Head of caudate nucleus (tissue), 42 donors: ENCODE measurements around the gene ATRNL1.

Experiments used
- DNase-seq, 42 donors: peaks; one replicate each; pipeline versions ENCODE4 v3.0.0 to v3.0.0-alpha.2; 2020 to 2021; ENCODE audit warnings: mixed read lengths in 7 of 42
- intact Hi-C: fragments of 100-400 bp; cut with DNase I; formaldehyde crosslinking; loops from one replicate; pipeline ENCODE4 v1.15.0; 2022

ATRNL1 gene

DNA sequence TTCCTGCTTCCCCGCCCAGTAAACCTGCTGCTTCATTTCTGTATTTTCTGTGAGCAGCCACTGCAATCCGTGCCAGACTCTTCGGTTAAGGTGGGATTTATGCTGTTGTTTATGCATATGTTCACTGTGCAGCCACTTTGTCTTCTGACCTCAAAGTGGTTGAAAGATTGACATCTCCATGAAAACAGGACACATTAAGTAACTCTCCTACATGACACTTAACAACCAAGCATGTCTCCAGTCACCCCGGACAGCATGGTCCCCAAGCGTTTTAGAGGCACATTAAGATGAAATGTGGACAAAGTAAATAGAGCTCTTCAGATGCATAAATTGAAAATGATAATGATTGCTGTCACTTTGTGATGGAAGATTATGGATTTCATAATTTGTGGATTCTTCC, 758.5 kb downstream of the ATRNL1 start:
- DNase-seq = no peak
- intact Hi-C loops = no loop called here

DNA sequence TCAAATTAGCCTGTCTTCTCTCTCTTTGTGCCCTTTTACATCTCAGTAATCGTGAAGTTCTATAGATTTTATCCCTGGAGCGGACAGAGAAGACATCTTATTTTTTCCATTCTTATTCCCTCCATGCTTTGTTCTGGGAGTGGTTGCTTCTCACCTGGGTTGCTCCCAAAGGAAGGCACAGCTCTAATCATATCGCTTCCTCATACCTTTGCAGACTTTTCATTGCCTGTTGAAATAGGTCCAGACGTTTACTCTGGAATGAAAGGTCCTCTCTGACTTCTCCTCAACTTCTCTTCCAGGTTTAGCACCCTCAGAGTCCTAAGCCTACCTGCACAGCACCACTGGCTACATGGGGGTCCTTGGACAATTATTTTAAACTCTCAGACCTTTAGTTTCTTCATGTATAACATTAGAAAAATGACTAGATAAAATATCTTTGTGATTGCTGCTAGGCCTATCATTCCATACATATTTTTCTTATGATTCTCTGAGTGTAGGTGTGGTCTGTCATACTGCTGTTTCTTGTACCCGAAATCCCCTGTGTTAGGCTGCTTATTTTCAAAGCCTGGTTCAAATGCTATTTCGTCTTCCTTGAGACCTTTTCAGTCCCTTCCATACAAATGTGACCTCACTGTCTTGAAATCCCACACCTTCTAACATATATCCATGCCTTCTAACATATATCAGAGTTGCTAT, 761.7 kb downstream of the ATRNL1 start:
- intact Hi-C loops = no loop called here

DNA sequence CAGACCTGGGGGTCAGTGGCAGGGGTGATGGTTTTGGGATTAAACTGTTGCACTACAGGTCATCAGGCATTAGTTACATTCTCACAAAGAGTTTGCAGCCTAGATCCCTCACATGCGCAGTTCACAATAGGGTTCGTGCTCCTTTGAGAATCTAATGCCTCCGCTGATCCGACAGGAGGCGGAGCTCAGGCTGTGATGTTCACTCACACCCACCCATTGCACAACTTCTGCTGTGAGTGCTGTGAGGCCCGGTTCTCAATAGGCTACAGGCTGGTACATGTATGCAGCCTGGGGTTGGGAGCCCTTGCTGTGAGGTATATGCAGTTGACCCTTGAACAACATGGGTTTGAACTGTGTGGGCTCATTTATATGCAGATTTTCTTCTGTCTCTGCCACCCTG, 763.4 kb downstream of the ATRNL1 start:
- no peak for DNase-seq
- intact Hi-C loops = no loop called here

More for the DNA sequence above, 761.7 kb downstream of the ATRNL1 start:
- DNase-seq = no peak

DNA sequence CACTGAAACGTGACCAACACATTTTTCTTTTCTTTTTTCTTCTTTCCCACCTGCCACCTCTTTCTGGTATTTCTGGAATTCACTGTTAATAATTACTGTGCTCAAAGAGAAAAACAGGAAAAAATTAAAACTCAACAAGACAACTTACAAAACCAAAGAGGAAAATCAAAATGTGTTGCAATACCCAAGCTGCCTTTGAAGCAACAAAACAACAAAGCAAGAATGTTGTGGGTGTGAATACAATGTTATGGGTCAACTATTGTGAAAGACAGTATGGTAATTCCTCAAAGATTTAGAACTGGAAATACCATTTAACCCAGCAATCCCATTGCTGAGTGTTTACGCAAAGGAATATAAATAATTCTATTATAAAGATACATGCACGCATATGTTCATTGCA, 764.7 kb downstream of the ATRNL1 start:
- no peak for DNase-seq
- intact Hi-C loops = no loop called here

DNA sequence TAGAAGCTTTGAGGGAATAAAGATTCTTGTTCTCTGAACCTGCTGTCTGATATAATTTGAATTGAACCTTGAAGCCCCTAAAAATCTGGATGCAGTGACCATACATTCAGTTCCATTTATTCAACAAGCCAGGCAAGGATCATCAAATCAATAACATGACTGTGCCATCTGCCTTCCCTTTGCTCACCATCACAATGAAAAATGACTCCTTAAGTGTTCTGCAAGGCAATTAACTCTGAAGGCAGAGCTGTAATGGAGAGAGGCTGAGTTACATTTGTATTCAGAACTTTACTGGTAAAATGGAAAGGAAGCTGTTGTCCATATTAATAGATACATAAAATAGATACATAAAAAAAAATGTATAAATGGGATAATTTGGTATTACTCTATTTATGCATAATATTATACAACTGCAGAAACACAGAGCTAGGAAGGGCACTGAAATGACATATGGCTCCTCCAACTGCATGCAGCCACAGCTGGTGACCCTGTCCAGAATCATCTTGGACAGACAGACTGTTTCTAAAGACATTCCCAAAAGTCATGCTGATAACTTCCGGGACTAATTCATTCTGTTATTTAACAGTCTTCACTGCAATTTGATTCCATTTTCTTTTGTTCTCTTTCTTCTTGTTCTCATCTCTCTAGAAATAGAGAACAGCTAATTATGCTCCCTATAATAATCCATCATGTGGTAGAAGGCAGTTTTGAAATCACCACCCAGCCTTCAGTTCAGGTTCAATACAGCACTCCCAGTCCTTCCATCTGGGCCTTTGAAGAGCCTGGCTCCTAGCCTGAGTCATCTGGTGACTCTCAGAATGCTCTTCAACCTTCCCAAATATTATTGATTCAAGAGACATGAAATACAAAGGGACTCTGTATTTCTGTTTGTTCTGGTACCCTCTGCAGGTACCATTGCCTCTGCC, 767.3 kb downstream of the ATRNL1 start:
- intact Hi-C loops = no loop called here
- DNase-seq = peak in 1 of 42 donors; percentile 24

DNA sequence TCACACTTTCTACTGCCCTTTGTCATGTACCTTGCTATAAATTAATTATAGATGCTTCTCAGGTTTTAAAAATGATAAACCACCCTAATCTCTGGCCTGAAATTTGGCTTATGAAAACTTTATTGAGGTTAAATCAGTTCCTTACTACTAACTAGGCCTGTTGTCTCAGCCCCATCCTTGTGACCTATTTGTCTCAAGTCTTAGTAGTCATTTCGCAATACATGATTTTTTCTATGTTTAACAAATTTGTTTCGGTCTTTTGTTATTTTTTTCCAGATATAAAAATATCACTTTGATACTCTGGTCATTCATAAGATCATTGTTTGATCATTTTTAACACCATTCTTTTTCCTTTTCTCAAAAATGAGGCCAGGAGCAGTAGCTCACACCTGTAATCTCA, 768.3 kb downstream of the ATRNL1 start:
- intact Hi-C loops = no loop called here
- no peak for DNase-seq

DNA sequence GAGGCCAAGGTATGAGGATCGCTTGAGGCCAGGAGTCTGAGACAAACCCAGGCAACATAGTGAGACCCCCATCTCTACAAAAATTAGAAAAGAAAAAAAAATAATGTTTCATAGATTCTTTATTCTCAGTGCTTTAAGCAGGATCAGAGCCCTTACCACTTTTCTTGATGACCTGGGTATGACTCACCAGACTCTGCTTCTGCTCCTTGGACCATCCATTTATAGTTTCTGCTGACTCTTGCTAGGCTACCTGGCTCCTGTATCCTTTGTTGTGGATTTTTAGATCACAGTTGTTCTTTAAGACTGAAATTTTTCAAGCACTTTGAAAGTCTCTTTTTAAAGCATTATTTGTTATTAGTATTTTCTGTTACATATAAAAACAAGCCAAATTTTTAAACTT, 768.7 kb downstream of the ATRNL1 start:
- DNase-seq = no peak
- intact Hi-C loops = no loop called here

DNA sequence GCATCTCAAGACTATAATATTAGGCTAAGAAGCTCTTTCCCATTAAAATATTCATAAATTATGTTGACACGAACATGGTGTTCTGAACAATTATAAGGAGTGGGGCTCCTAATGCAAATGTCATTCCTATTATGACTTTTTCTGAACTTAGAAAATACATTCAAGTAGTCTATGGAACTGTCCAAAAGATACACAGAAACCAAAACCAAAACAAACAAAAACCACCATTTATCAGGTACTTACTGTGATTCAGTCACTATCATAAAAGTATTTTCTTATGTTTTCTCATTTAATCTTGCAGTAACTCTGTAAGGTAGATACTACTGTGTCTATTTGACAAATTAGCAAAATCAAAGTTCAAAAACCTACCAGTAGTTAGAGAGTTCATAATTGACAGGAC, 773.0 kb downstream of the ATRNL1 start:
- DNase-seq = no peak
- intact Hi-C loops = no loop called here

DNA sequence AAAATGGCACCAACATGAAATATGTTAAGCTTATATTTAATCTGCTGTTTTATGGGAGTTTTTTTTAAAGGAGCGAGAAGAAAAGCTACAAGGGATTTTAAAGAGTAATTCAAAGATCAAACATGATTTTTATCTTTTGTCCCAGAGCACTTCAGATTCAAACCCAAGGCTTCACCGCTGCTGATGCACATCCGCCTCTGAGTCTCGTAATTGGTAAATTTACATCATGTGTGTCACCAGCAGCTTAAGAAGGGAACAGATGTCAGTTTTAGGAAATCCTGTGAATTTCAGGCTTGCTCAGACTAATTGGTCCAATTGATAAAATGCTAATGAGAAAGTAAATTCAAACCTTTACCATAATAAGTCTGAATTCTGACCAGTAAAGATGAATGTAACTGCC, 773.5 kb downstream of the ATRNL1 start:
- DNase-seq = peak in 1 of 42 donors; percentile 18
- intact Hi-C loops = no loop called here

DNA sequence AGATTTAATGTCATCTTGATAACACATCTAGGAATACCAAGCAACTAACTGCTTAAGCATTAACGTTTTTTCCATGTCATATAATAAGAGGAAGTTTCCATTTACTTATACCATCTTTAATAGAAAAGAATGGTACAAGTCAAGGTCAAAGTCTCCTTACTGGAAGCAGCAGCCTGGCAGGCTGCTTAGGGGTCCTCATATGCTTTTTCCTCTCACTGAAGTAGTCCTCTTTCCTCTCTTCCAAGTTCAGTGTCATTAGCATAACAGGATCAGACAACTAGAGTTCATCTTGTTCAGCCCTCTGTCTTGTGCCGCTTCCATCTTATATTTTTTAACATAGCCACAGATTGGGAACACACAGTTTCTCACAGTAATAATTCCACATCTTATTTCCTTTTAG, 774.1 kb downstream of the ATRNL1 start:
- intact Hi-C loops = no loop called here
- no peak for DNase-seq

DNA sequence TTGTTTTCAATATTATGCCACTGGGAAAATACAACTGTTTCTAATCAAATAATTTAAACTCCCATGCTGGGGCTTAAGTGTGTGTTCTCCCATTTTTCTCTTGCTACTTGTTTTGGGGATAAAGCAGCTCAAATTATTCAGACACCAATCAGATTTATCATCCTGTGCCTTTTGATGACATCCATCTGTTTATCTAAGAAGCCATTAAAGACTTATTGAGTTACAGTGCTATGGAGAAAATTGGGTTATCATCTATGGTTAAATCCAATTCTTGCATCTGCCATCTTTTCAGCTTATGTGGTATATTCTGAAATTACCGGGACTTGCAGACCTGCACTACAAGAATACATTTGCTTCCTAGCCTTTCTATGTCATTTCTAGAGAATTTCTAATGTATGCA, 778.7 kb downstream of the ATRNL1 start:
- DNase-seq = no peak
- intact Hi-C loops = no loop called here

DNA sequence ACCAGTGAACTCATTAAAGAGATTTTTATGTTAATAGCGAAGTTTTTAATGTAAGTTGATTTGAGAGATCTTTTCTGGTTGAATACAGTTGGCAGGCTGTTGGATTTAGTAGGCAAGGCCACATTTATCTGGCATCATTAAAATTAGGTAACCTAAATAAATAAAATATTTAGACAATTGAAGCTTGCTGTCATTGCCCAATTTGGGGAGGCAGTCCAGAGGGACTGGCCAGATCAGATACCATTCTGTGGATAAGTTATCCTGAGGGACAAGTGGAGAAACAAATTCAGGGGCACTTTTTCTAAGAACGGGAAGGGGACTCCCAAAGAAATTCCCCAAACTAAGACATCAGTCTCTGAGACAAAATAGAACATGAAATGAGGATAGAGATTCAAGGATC, 782.0 kb downstream of the ATRNL1 start:
- intact Hi-C loops = no loop called here
- DNase-seq = no peak

DNA sequence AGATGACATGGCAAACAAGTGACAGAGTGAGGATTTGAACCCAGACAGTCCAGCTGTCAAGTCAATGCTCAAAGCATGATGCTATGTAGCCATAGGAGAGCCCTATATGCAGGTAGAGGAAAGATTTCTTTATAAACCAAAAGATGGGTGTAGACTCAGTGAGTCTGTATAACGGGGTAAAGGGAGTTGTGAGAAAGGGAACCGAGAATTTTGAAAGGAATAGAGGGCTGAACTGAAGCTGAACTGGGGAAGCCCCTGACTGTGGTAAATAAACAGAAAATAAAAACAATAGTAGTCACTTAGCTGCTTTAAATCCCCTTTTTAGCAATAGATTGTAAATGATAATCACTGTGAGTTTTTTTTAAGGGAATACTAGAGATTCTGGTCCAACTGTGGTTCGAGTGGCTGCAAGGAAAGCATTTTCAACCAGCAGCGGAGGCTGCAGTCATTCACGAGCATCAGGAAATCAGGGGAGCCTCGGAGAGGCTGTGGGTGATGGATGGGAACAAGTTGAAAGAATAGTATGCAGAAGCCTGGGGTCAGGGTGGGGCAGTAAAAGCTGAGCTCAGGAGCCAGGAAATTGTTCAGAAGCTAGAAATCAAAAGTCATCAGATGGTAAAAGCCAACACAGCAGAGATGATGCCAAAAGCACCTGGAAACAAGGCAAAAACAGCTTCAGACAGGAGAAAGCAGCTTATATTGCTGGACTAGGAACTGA, 786.4 kb downstream of the ATRNL1 start:
- DNase-seq = no peak
- intact Hi-C loops = no loop called here

DNA sequence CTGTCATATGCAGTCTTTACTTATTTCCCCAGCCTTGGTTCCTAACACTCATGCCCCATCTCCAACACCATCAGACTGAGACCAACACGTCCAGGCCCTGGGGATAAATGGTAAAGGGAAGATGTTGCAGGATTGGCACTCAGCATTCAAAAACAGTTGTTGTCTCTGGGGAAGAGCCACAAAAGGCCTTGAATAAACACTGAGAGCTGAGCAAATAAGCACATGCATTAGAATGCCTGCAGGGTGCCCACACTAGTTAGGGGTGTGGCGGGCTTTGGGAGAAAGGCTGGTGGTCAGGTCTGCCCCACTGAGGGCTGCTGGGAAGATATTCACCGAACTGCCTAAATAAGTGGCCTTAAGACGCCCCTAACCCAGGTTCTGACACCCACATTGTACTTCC, 788.9 kb downstream of the ATRNL1 start:
- intact Hi-C loops = no loop called here
- no peak for DNase-seq

DNA sequence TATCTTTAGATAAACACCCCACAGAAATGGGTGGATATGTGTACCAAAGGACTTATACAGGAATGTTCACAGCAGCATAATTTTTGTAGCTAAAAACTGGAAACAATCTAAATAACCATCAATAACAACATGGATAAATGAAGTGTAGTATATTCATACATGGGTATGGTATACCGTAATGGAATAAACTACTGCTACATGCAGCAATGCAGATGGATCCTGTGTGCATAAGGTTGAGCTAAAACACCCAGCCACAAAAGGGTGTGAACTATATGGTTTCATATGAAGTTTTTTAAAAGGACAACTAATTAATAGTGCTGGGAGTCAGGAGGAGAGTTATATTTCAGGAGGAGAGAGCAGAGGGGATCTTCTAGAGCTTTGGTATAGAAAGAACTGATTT, 790.2 kb downstream of the ATRNL1 start:
- no peak for DNase-seq
- intact Hi-C loops = no loop called here

DNA sequence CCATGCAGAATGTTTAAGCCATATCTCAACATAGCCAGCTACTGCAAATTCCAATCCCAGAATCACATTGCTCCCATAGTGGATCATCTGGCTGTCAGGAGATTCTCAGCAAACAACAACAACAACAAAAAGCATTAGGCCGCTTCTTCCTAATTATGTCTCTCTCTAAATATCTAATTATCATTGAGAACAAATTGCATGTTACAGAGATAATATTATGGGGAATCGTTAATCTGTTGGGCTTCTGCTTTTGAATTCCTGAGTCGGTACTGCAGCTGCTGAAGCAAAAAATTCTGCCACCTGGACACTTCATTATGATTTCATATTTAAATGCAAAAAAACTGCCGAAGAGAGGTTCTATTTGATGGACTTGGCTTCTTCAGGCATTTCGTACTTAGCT, 791.2 kb downstream of the ATRNL1 start:
- intact Hi-C loops = no loop called here
- DNase-seq = no peak

DNA sequence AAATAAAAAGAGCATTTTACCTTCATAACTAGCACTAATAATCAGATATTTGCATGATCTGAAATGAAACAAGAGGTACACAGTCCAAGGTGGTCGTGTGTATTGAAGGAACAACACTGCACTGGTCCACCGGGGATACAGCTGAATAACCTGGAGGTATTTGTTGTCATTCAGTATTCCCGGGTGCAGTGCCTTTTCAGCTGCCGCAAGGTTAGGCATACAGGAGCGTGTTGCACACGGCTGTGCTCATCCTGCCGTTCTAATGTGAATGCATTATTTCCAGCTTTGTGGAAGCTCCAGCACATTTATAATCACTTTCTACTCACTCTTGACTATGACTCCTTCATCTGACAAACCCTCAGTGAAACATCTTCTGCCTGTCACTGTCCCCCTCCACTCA, 802.0 kb downstream of the ATRNL1 start:
- DNase-seq = no peak
- intact Hi-C loops = no loop called here

DNA sequence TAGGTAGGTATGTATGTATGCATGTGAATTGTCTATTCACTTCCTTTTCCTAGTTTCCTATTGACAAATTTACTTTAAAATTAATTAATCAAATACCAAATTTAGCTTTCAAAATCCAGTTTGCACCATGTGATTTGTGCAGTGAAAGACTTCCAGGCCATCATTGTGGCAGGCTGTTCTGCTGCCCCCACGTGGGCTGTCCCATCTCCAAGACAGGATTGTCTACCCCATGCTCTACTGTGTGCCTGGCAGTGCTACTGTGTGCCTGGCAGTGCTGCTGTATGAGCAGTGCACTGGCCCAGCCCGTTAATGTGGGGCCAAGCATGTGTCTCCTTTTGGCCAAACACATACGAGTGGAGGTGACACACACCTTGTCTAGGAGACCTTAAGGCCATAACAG, 805.1 kb downstream of the ATRNL1 start:
- DNase-seq = no peak
- intact Hi-C loops = no loop called here

DNA sequence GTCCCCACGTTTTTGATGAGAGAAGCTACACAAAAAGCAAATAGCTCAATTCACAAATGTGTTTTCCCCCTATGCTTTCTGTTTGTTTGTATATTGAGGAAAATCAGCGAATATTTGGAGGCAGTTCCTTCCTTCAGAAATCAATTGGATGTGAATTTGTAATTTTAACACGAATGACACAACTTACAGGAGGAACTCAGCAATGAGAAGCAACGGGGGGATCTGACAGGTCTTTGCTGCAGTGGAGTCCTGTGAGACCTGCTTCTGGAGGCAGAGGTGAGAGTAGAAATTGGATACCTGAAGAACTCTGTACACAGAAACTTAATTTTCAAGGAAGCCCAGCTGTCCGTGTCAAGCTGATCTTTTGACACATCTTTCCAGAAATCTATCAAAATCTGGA, 809.4 kb downstream of the ATRNL1 start:
- intact Hi-C loops = no loop called here
- no peak for DNase-seq

DNA sequence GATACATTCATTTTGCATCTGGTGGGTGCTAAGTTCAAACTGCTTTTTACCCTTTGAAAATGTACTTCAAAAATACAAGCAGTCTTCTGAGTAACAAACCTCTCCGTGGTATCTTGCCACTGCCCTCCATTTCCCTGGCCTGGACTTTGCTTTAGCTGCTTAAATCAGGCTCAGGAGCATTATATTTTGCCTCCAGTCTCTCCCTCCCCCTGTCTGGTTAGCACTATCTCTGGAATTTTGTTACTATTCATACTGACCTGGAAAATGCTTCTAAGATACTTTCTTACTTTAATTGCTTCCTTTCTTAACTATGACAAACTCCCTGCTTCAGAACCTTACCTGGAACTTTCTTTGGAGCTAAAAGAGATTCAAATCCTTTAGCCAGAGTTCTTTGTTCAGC, 810.0 kb downstream of the ATRNL1 start:
- intact Hi-C loops = no loop called here
- no peak for DNase-seq
